ENCODE data around the gene BEND5.

DNA sequence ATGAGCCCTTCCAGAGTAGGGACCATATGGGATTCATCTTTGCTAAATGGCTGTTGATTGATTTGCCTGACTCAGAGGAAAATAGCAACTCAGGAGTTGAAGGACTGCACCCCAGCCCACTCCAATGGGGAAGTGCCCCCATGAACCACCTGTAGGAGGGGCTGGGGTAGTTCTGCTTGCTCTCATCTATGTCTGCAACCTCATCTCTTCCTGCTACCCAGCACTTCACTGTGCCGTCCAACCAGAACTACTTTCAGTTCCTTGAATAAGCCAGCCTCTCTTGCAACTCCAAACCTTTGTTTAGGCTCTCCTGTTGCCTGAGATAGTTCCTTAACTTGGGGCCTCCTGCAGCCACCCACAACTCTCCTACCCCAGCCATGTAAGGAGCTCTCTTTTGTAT is 26.6 kb downstream of the BEND5 start:
- TF ChIP-seq EZH2 (IDR thresholded peaks at IDR 0.05; ENCODE audit: low read depth), result no peak
- TF ChIP-seq, protein P1, sequence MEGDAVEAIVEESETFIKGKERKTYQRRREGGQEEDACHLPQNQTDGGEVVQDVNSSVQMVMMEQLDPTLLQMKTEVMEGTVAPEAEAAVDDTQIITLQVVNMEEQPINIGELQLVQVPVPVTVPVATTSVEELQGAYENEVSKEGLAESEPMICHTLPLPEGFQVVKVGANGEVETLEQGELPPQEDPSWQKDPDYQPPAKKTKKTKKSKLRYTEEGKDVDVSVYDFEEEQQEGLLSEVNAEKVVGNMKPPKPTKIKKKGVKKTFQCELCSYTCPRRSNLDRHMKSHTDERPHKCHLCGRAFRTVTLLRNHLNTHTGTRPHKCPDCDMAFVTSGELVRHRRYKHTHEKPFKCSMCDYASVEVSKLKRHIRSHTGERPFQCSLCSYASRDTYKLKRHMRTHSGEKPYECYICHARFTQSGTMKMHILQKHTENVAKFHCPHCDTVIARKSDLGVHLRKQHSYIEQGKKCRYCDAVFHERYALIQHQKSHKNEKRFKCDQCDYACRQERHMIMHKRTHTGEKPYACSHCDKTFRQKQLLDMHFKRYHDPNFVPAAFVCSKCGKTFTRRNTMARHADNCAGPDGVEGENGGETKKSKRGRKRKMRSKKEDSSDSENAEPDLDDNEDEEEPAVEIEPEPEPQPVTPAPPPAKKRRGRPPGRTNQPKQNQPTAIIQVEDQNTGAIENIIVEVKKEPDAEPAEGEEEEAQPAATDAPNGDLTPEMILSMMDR (conservative IDR thresholded peaks at IDR 0.05), result no peak

Measured in PC-9 (cell line).